ENCODE measurements around the gene CBR1.

- TF ChIP-seq POLR2AphosphoS5 (IDR thresholded peaks at IDR 0.05; ENCODE audit: borderline replicate concordance, low read depth, low read length), result no peak
- TF ChIP-seq EZH2 (IDR thresholded peaks at IDR 0.05), result no peak
Observed at GRCh38 chr21:36098182-36098532, 28.3 kb downstream of the CBR1 start.
